Measurements from ENCODE around the gene SMIM10. TPM values are rescaled to one million over a fixed set of nuclear protein-coding genes. Genes with fewer than 3 reads are reported as not detected.
A peak's percentile ranks its signal among the peaks of the same experiment; 100 is the strongest.
"Not testable (repeated sequence)": the region's sequence is repeated elsewhere in the genome, so short reads cannot be mapped to it uniquely, and the experiment has no call there.

The SMIM10 gene
- total RNA-seq, 1 donor from 2014 or later, result 2.7 TPM

GRCh38 chrX:135015523-135016245 is 24.9 kb downstream of the SMIM10 start:
- H3K4me3 Mint-ChIP-seq, result no peak overlapping the region
- H3K27me3 Mint-ChIP-seq (ENCODE audit: low read depth), result no peaks in the 10 kb centered on the region
- peaks cover 22% of the 10 kb centered on the region for H3K4me1 Mint-ChIP-seq
- DNase-seq (ENCODE audit: low read depth, low spot score), result no peak
- H3K36me3 Mint-ChIP-seq (ENCODE audit: low read depth), result peaks cover 3% of the 10 kb centered on the region
- TF ChIP-seq CTCF (conservative IDR thresholded peaks at IDR 0.05), result no peak
- no peaks in the 10 kb centered on the region for H3K9me3 Mint-ChIP-seq
- no peak overlapping the region for H3K27ac Mint-ChIP-seq (ENCODE audit: unreplicated experiment)

- not testable (repeated sequence) for H3K27ac Mint-ChIP-seq (ENCODE audit: unreplicated experiment); H3K9me3 Mint-ChIP-seq; H3K27me3 Mint-ChIP-seq (ENCODE audit: low read depth); DNase-seq (ENCODE audit: low read depth, low spot score)
- Mint-ChIP-seq H3K36me3 (ENCODE audit: low read depth) (peaks cover 15% of the 10 kb centered on the region), H3K4me3 (peak overlapping the region; percentile 15), H3K4me1 (peaks cover 56% of the 10 kb centered on the region)
Observed at GRCh38 chrX:135019890-135020289, 29.1 kb downstream of the SMIM10 start.

- peaks cover 51% of the 10 kb centered on the region for H3K4me1 Mint-ChIP-seq
- peaks cover 17% of the 10 kb centered on the region for H3K9me3 Mint-ChIP-seq
- peak overlapping the region; percentile 94 for H3K4me3 Mint-ChIP-seq
Observed at GRCh38 chrX:135023791-135024190, 33.0 kb downstream of the SMIM10 start.

GRCh38 chrX:135024526-135024925 is 33.7 kb downstream of the SMIM10 start:
- peak overlapping the region; percentile 88 for H3K27ac Mint-ChIP-seq (ENCODE audit: unreplicated experiment)
- peaks cover 17% of the 10 kb centered on the region for H3K9me3 Mint-ChIP-seq
- no peaks in the 10 kb centered on the region for H3K27me3 Mint-ChIP-seq (ENCODE audit: low read depth)
- no peak for DNase-seq (ENCODE audit: low read depth, low spot score)
- TF ChIP-seq CTCF (conservative IDR thresholded peaks at IDR 0.05), result no peak
- peak overlapping the region; percentile 94 for H3K4me3 Mint-ChIP-seq
- H3K4me1 Mint-ChIP-seq, result peaks cover 45% of the 10 kb centered on the region
- H3K36me3 Mint-ChIP-seq (ENCODE audit: low read depth), result peaks cover 25% of the 10 kb centered on the region

More at GRCh38 chrX:135023791-135024190, 33.0 kb downstream of the SMIM10 start:
- DNase-seq (ENCODE audit: low read depth, low spot score); H3K27me3 Mint-ChIP-seq (ENCODE audit: low read depth); H3K27ac Mint-ChIP-seq (ENCODE audit: unreplicated experiment): not testable (repeated sequence)
- H3K36me3 Mint-ChIP-seq (ENCODE audit: low read depth), result peaks cover 25% of the 10 kb centered on the region

- H3K9me3 Mint-ChIP-seq, result peaks cover 13% of the 10 kb centered on the region
- not testable (repeated sequence) for H3K27ac Mint-ChIP-seq (ENCODE audit: unreplicated experiment); H3K27me3 Mint-ChIP-seq (ENCODE audit: low read depth); DNase-seq (ENCODE audit: low read depth, low spot score)
- peaks cover 26% of the 10 kb centered on the region for H3K36me3 Mint-ChIP-seq (ENCODE audit: low read depth)
- peak overlapping the region; percentile 70 for H3K4me3 Mint-ChIP-seq
- H3K4me1 Mint-ChIP-seq, result peaks cover 22% of the 10 kb centered on the region
Observed at GRCh38 chrX:135030207-135030963, 39.6 kb downstream of the SMIM10 start.

GRCh38 chrX:135041149-135042123 is 50.6 kb downstream of the SMIM10 start:
- DNase-seq (ENCODE audit: low read depth, low spot score); H3K27ac Mint-ChIP-seq (ENCODE audit: unreplicated experiment); H3K27me3 Mint-ChIP-seq (ENCODE audit: low read depth); H3K4me3 Mint-ChIP-seq; H3K9me3 Mint-ChIP-seq; H3K4me1 Mint-ChIP-seq: not testable (repeated sequence)
- H3K36me3 Mint-ChIP-seq (ENCODE audit: low read depth), result peaks cover 15% of the 10 kb centered on the region

Other genes starting within 250 kb of the SMIM10 start
- 24.3 and 29.7 TPM in 2 replicates for gene PABIR2, start 193.8 kb upstream of the SMIM10 start, total RNA-seq
- 14.7 and 15.6 TPM in 2 replicates for gene MOSPD1, start 75.7 kb upstream of the SMIM10 start, total RNA-seq
- 26.8 and 28.6 TPM in 2 replicates for gene RTL8B, start 31.6 kb downstream of the SMIM10 start, total RNA-seq
- 112 and 119 TPM in 2 replicates for gene RTL8C, start 41.4 kb downstream of the SMIM10 start, total RNA-seq
- 56.0 and 56.2 TPM in 2 replicates for gene RTL8A, start 61.1 kb downstream of the SMIM10 start, total RNA-seq
- gene SMIM10L2B, start 107.7 kb downstream of the SMIM10 start, total RNA-seq, result 4.7 and 6.2 TPM in 2 replicates
- not detected in 2 replicates for gene ETDB, start 129.5 kb downstream of the SMIM10 start, total RNA-seq
- gene CT55, start 180.4 kb downstream of the SMIM10 start, total RNA-seq, result 0.14 and 0.23 TPM in 2 replicates

Data from neural crest cell (in vitro differentiated cells).